ENCODE results near the gene COL4A6. TPM values are rescaled to one million over a fixed set of nuclear protein-coding genes. Genes with fewer than 3 reads are reported as not detected.

Gene COL4A6
- total RNA-seq, 2 donors from 2014 or later, result not detected

- Mint-ChIP-seq H3K9me3 (no peaks in the 10 kb centered on the region), H3K36me3 (ENCODE audit: insufficient read depth in 2 of 2) (no peaks in the 10 kb centered on the region), H3K4me3 (no peak overlapping the region), H3K27ac (no peak overlapping the region), H3K4me1 (ENCODE audit: low read depth) (no peaks in the 10 kb centered on the region), H3K27me3 (ENCODE audit: low read depth) (peaks cover 58% of the 10 kb centered on the region)
- DNase-seq (peak; percentile 5 to 18), ATAC-seq (replicated peaks in 1 of 2) (no peak)
Measured at GRCh38 chrX:108199691-108200090, 238.5 kb downstream of the COL4A6 start.

GRCh38 chrX:108199041-108199440 lies 239.2 kb downstream of the COL4A6 start:
- no peaks in the 10 kb centered on the region for H3K36me3 Mint-ChIP-seq (ENCODE audit: insufficient read depth in 2 of 2)
- DNase-seq (no peak), ATAC-seq (replicated peaks in 1 of 2) (no peak)
- H3K9me3 Mint-ChIP-seq, result no peaks in the 10 kb centered on the region
- H3K27ac Mint-ChIP-seq, result no peak overlapping the region
- no peaks in the 10 kb centered on the region for H3K4me1 Mint-ChIP-seq (ENCODE audit: low read depth)
- H3K27me3 Mint-ChIP-seq (ENCODE audit: low read depth), result peaks cover 53% of the 10 kb centered on the region
- no peak overlapping the region for H3K4me3 Mint-ChIP-seq

GRCh38 chrX:108198420-108198819 lies 239.8 kb downstream of the COL4A6 start:
- no peak overlapping the region for H3K27ac Mint-ChIP-seq
- no peak overlapping the region for H3K4me3 Mint-ChIP-seq
- no peaks in the 10 kb centered on the region for H3K4me1 Mint-ChIP-seq (ENCODE audit: low read depth)
- H3K36me3 Mint-ChIP-seq (ENCODE audit: insufficient read depth in 2 of 2), result no peaks in the 10 kb centered on the region
- no peak for DNase-seq
- H3K27me3 Mint-ChIP-seq (ENCODE audit: low read depth), result peaks cover 48% of the 10 kb centered on the region
- no peaks in the 10 kb centered on the region for H3K9me3 Mint-ChIP-seq
- ATAC-seq (replicated peaks in 1 of 2), result no peak

GRCh38 chrX:108186811-108187210 lies 251.4 kb downstream of the COL4A6 start:
- DNase-seq (no peak), ATAC-seq (replicated peaks in 1 of 2) (no peak)
- Mint-ChIP-seq H3K9me3 (no peaks in the 10 kb centered on the region), H3K27me3 (ENCODE audit: low read depth) (peaks cover 40% of the 10 kb centered on the region), H3K4me3 (no peak overlapping the region), H3K27ac (no peak overlapping the region), H3K36me3 (ENCODE audit: insufficient read depth in 2 of 2) (no peaks in the 10 kb centered on the region), H3K4me1 (ENCODE audit: low read depth) (no peaks in the 10 kb centered on the region)

GRCh38 chrX:108178143-108178498 lies 260.1 kb downstream of the COL4A6 start:
- peaks cover 21% of the 10 kb centered on the region for H3K27me3 Mint-ChIP-seq (ENCODE audit: low read depth)
- DNase-seq, result no peak
- H3K36me3 Mint-ChIP-seq (ENCODE audit: insufficient read depth in 2 of 2), result no peaks in the 10 kb centered on the region
- H3K9me3 Mint-ChIP-seq, result no peaks in the 10 kb centered on the region
- no peak overlapping the region for H3K4me3 Mint-ChIP-seq
- H3K4me1 Mint-ChIP-seq (ENCODE audit: low read depth), result no peaks in the 10 kb centered on the region
- no peak overlapping the region for H3K27ac Mint-ChIP-seq
- no peak for ATAC-seq (replicated peaks in 1 of 2)

- Mint-ChIP-seq H3K9me3 (no peaks in the 10 kb centered on the region), H3K36me3 (ENCODE audit: insufficient read depth in 2 of 2) (no peaks in the 10 kb centered on the region), H3K27ac (no peak overlapping the region), H3K4me1 (ENCODE audit: low read depth) (no peaks in the 10 kb centered on the region), H3K4me3 (no peak overlapping the region), H3K27me3 (ENCODE audit: low read depth) (peaks cover 19% of the 10 kb centered on the region)
- ATAC-seq (replicated peaks in 1 of 2), result no peak
- DNase-seq, result no peak
Measured at GRCh38 chrX:108177351-108178142, 260.7 kb downstream of the COL4A6 start.

- ATAC-seq (replicated peaks in 1 of 2) (no peak), DNase-seq (no peak)
- H3K27me3 Mint-ChIP-seq (ENCODE audit: low read depth), result peaks cover 25% of the 10 kb centered on the region
- no peaks in the 10 kb centered on the region for H3K36me3 Mint-ChIP-seq (ENCODE audit: insufficient read depth in 2 of 2)
- H3K9me3 Mint-ChIP-seq, result no peaks in the 10 kb centered on the region
- no peaks in the 10 kb centered on the region for H3K4me1 Mint-ChIP-seq (ENCODE audit: low read depth)
- H3K4me3 Mint-ChIP-seq, result no peak overlapping the region
- no peak overlapping the region for H3K27ac Mint-ChIP-seq
Measured at GRCh38 chrX:108173874-108174273, 264.3 kb downstream of the COL4A6 start.

- DNase-seq (no peak), ATAC-seq (replicated peaks in 1 of 2) (no peak)
- Mint-ChIP-seq H3K9me3 (no peaks in the 10 kb centered on the region), H3K4me3 (no peak overlapping the region), H3K27ac (no peak overlapping the region), H3K4me1 (ENCODE audit: low read depth) (no peaks in the 10 kb centered on the region), H3K27me3 (ENCODE audit: low read depth) (peaks cover 17% of the 10 kb centered on the region), H3K36me3 (ENCODE audit: insufficient read depth in 2 of 2) (no peaks in the 10 kb centered on the region)
Measured at GRCh38 chrX:108171671-108172070, 266.6 kb downstream of the COL4A6 start.

GRCh38 chrX:108169768-108170167 lies 268.5 kb downstream of the COL4A6 start:
- H3K4me1 Mint-ChIP-seq (ENCODE audit: low read depth), result no peaks in the 10 kb centered on the region
- H3K4me3 Mint-ChIP-seq, result no peak overlapping the region
- ATAC-seq (replicated peaks in 1 of 2) (no peak), DNase-seq (no peak)
- peaks cover 17% of the 10 kb centered on the region for H3K27me3 Mint-ChIP-seq (ENCODE audit: low read depth)
- H3K27ac Mint-ChIP-seq, result no peak overlapping the region
- no peaks in the 10 kb centered on the region for H3K9me3 Mint-ChIP-seq
- no peaks in the 10 kb centered on the region for H3K36me3 Mint-ChIP-seq (ENCODE audit: insufficient read depth in 2 of 2)

- Mint-ChIP-seq H3K27me3 (ENCODE audit: low read depth) (peaks cover 15% of the 10 kb centered on the region), H3K36me3 (ENCODE audit: insufficient read depth in 2 of 2) (no peaks in the 10 kb centered on the region), H3K4me3 (no peak overlapping the region), H3K27ac (no peak overlapping the region), H3K4me1 (ENCODE audit: low read depth) (no peaks in the 10 kb centered on the region), H3K9me3 (no peaks in the 10 kb centered on the region)
- ATAC-seq (replicated peaks in 1 of 2) (no peak), DNase-seq (no peak)
Measured at GRCh38 chrX:108168961-108169740, 269.1 kb downstream of the COL4A6 start.

- H3K4me1 Mint-ChIP-seq (ENCODE audit: low read depth), result no peaks in the 10 kb centered on the region
- DNase-seq (no peak), ATAC-seq (replicated peaks in 1 of 2) (no peak)
- H3K9me3 Mint-ChIP-seq, result no peaks in the 10 kb centered on the region
- H3K27ac Mint-ChIP-seq, result no peak overlapping the region
- peaks cover 14% of the 10 kb centered on the region for H3K27me3 Mint-ChIP-seq (ENCODE audit: low read depth)
- no peak overlapping the region for H3K4me3 Mint-ChIP-seq
- H3K36me3 Mint-ChIP-seq (ENCODE audit: insufficient read depth in 2 of 2), result no peaks in the 10 kb centered on the region
Measured at GRCh38 chrX:108167211-108167872, 270.9 kb downstream of the COL4A6 start.

- no peak for DNase-seq
- no peak for ATAC-seq (replicated peaks in 1 of 2)
- peaks cover 9% of the 10 kb centered on the region for H3K27me3 Mint-ChIP-seq (ENCODE audit: low read depth)
- H3K4me1 Mint-ChIP-seq (ENCODE audit: low read depth), result no peaks in the 10 kb centered on the region
- H3K4me3 Mint-ChIP-seq, result no peak overlapping the region
- H3K9me3 Mint-ChIP-seq, result no peaks in the 10 kb centered on the region
- H3K36me3 Mint-ChIP-seq (ENCODE audit: insufficient read depth in 2 of 2), result no peaks in the 10 kb centered on the region
- H3K27ac Mint-ChIP-seq, result no peak overlapping the region
Measured at GRCh38 chrX:108165383-108166111, 272.7 kb downstream of the COL4A6 start.
